Left renal pelvis (tissue), 4 donors: Measurements from ENCODE around the gene KRTAP5-8. TPM values are rescaled to one million over a fixed set of nuclear protein-coding genes. Genes with fewer than 3 reads are reported as not detected.
"Not testable (repeated sequence)": the region's sequence is repeated elsewhere in the genome, so short reads cannot be mapped to it uniquely, and the experiment has no call there.

Experiments
- DNase-seq, 4 donors: peaks; one replicate each; pipeline ENCODE4 v3.0.0-alpha.2; 2013; ENCODE audit warnings: low read depth in 4 of 4, low spot score in 3 of 4
- polyA plus RNA-seq, 4 donors: library from polyadenylated mRNA; unstranded; fragments of 120-200 nt; gene quantifications; one replicate each; pipeline ENCODE4 v1.2.1, GENCODE V29; 2013; ENCODE audit not compliant: insufficient read length in 4 of 4

KRTAP5-8 gene
- polyA plus RNA-seq, 4 donors: 0.14 to 1.3 (median 0.41) TPM

GRCh38 chr11:71505781-71506180 lies 32.0 kb upstream of the KRTAP5-8 start:
- no peak for DNase-seq

- no peak for DNase-seq
Observed at GRCh38 chr11:71507102-71507501, 30.7 kb upstream of the KRTAP5-8 start.

DNA sequence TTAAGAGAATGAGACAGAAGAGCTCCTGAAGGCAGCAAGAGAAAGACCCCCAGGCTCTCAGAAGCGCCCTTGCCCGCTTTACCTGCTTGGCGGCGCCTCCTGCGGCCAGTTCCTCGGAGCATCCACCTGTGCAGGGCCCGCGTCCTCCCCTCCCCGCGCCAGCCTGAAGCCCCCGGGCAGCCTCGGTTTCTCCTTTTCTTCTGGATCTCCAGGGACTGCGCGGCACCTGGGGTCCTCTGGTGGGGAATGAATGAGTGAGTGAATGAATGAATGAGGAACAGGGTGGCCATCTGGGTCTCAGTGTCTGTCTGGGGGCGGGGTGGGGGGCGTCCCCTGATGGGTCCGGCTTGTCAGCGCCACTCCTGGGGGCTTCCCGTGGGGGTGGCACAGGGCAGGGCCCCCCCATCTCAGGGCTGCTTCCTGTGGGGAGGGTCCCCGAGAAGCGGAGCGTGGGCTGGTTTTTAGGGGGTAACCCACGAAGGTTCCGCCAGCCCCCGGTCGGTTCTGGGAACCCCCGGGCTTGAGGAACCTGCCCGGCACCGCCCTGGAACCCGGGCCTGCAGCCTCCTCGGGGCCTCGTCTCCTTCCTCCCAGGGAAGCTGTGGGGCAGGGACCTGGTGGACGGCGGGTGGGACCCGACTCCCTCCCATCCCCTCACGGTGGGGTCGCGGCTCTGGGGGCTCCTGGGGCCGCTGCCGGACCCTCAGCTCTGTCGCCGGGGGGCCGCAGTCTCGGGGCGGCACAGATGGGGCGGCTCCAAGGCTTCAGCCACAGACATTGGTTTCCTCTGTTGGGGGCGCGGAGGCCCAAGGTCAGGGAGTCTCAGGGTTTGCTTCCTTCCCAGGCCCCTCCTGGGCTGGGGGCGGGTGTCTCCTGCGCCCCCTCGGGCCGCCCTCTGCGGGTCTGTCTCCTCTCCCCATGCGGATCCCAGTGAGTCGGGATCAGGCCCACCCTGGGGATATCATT lies 19.0 kb upstream of the KRTAP5-8 start:
- DNase-seq: no peak

DNA sequence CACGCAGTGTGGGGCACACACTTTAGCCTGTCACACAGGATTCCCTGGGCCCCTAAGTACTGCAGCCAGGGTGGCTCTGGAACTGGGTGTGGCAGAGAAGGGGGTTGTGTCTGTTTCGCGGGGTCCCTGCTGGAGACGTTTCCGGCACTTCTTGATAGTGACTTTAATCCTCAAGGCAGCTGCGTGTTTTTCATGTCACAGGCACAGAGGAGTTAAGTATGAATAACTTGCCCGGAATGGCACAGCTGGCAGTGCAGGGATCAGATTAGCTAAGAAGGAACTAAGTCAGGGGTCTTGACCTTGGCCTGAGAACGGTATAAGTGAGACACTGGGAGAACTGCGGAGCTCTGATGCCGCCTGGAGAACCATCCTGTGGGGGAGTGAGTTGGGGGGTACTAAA lies 18.3 kb upstream of the KRTAP5-8 start:
- no peak for DNase-seq

GRCh38 chr11:71525188-71525937 lies 12.5 kb upstream of the KRTAP5-8 start:
- DNase-seq: no peak

DNA sequence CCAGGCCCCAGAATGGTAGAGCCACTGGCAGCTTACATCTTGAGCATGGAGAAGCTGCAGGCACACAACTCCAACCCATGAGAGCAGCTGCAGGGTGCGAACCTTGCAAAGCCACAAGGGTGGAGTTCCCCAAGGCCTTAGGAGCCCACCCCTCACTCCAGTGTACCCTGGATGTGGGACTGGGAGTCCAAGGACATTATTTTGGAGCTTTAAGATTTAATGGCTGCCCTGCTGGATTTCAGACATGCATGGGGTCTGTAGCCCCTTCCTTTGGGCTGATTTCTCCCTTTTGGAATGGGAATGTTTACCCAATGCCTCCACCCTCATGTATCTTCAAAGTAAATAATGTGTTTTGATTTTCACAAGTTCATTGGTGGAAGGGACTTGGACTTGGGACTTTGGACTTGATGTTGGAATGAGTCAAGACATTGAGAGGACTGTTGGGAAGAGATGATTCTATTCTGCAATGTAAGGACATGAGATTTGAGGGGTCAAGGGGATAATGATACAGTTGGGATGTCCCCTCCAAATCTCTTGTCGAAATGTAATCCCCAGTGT lies 11.8 kb upstream of the KRTAP5-8 start:
- DNase-seq: no peak

DNA sequence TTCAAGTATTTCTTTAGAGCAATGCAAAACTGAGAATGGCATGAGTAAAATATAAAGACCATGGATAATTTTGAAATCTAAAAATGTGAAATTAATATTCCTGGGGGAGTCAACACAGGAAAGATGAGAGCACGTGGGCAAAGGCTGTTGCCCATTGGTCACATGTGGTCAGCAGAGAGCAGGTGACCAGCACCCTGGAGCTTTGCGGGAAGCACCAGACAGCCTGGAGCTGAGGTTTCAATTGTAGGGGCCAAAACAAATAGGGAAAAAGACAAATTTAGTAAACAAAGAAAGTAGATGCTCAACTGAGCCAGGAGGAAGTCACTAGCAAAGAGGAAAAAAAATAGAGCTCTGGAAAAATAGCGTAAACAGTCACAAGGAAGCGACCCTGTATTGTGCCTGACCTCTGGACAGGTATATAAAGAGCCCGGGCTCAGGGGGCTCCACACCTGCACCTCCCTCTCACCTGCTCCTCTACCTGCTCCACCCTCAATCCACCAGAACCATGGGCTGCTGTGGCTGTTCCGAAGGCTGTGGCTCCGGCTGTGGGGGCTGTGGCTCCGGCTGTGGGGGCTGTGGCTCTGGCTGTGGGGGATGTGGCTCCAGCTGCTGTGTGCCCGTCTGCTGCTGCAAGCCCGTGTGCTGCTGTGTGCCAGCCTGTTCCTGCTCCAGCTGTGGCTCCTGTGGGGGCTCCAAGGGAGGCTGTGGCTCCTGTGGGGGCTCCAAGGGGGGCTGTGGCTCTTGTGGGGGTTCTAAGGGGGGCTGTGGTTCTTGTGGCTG lies 10.8 kb upstream of the KRTAP5-8 start, which contains the start of gene KRTAP5-7:
Gene KRTAP5-7, plus strand, starts transcription at position 472 of the 780 bp plus-strand sequence. Its CDS starts 34 bp downstream, at position 506.
- not testable (repeated sequence) for DNase-seq

DNA sequence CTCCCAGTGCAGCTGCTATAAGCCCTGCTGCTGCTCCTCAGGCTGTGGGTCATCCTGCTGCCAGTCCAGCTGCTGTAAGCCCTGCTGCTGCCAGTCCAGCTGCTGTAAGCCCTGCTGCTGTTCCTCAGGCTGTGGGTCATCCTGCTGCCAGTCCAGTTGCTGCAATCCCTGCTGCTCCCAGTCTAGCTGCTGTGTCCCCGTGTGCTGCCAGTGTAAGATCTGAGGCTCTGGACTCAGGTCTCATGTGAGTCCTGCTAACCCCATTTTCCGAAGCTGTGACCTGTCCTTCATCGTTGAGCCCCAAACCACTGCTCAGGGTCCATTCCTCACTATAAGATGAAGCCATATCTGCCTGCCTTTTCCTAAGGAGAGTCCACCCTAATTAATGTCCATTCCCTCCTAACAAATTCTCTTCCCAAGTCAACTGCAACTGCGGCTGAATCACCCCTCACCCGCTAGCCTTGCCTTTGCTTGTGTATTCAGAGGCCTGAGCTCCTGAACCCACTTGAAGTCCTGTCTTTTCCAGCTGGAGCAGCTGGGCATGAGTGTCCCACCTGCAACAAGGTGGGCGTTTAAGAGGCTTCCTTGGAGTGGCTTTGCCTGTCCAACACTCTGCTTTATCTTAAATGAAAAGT lies 10.1 kb upstream of the KRTAP5-8 start:
- no peak for DNase-seq

DNA sequence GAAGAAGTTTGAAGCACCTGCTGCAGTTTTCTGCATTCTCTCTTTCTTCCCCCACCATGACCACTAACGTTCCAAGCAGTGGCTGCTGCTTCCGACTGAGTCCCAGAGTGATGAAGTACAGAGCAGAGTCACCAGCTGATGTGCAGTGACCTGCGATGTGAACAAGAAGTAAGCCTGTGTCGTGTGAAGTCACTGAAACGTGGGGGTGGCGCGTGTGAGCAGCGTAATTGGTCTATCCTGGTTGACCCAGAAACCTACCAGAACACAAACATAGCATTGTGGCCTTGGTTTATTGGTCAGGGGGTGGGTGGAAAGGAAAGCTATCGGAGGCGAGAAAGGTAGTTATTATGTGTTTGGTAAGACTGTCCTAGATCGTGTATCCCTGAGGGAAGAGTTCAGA lies 7.2 kb upstream of the KRTAP5-8 start:
- peak in 1 of 4 donors; percentile 9 for DNase-seq

GRCh38 chr11:71532036-71532610 lies 5.7 kb upstream of the KRTAP5-8 start:
- DNase-seq: no peak

DNA sequence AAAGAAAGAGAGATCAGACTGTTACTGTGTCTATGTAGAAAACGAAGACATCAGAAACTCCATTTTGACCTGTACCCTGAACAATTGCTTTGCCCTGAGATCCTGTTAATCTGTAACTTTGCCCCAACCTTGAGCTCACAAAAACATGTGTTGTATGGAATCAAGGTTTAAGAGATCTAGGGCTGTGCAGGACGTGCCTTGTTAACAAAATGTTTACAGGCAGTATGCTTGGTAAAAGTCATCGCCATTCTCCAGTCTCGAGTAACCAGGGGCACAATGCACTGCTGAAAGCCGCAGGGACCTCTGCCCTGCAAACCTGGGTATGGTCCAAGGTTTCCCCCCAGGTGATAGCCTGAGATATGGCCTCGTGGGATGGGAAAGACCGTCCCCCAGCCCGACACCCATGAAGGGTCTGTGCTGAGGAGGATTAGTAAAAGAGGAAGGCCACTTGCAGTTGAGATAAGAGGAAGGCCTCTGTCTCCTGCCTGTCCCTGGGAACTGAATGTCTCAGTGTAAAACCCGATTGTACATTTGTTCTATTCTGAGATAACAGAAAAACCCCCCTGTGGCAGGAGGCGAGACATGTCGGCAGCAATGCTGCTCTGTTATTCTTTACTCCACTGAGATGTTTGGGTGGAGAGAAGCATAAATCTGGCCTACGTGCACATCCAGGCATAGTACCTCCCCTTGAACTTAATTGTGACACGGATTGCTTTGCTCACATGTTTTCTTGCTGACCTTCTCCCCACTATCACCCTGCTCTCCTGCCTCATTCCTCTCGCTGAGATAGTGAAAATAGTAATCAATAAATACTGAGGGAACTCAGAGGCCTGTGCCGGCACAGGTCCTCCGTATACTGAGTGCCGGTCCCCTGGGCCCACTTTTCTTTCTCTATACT lies 2.9 kb upstream of the KRTAP5-8 start:
- DNase-seq: not testable (repeated sequence)

- DNase-seq: no peak
Observed at GRCh38 chr11:71535825-71536224, 2.0 kb upstream of the KRTAP5-8 start.

GRCh38 chr11:71537537-71537936 lies 288 bp upstream of the KRTAP5-8 start:
- no peak for DNase-seq

- no peak for DNase-seq
Observed at GRCh38 chr11:71538666-71538990, 803 bp downstream of the KRTAP5-8 start.

GRCh38 chr11:71539017-71539416 lies 1.2 kb downstream of the KRTAP5-8 start:
- DNase-seq: no peak

DNA sequence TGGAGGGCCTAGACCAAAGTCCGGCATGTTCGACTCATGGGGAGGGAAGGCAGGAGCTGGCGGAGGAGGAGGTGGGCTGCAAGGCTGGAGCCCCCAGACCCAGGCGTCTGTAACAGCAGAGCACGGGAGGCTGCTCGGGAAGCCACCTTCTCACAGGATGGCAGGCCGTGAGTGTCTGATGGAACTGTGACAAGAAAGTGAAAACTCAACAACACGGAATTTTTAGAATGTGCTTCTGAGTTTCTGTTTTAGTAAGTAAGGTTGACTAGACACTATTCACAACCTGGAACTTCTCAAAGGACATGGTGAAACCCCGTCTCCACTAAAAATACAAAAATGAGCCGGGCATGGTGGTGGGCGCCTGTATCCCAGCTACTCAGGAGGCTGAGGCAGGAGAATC lies 2.1 kb downstream of the KRTAP5-8 start:
- DNase-seq: not testable (repeated sequence)

DNA sequence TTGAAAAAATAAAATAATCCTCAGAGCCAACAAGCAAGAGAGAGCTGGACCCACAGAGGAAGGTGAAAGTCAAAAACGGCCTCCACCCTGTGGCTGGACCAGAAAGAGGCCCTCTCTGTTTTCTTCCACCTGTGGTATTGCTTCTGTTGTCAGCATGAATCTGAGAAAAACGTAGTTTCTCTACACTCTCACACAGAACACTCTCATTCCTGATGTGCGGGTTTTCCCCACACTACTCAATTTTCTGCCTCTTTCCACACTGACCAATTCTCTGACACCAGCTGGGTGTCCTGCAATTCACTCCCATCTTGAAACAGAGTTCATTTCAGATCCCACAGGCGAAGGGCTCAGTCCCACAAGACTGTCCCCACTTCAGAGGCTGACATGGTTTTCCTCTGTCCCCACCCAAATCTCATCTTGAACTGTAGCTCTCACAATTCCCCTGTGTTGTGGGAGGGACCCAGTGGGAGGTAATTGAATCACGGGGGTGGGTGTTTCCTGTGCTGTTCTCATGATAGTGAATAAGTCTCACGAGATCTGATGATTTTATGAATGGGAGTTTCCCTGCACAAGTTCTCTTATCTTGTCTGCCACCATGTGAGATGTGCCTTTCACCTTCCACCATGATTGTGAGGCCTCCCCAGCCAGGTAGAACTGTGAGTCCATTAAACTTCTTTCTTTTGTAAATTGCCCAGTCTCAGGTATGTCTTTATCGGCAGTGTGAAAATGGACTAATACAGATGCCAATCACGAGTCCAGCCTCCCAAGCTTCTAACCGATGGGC lies 2.9 kb downstream of the KRTAP5-8 start:
- DNase-seq: not testable (repeated sequence)

- no peak for DNase-seq
Observed at GRCh38 chr11:71542382-71542781, 4.6 kb downstream of the KRTAP5-8 start.
